ENCODE data around the gene CDSN.
A peak's percentile ranks its signal among the peaks of the same experiment; 100 is the strongest.

The CDSN gene

GRCh38 chr6:31131595-31131994, 11.3 kb upstream of the CDSN start:
- H3K27ac ChIP-seq (ENCODE audit: low read depth, low read length): no peak overlapping the region
- H3K27me3 ChIP-seq (ENCODE audit: control insufficient read depth in 5 of 5, insufficient read depth in 4 of 5, low read length in 5 of 5): no peaks in the 10 kb centered on the region
- H3K9ac ChIP-seq (ENCODE audit: low read length in 5 of 5): no peak overlapping the region
- no peaks in the 10 kb centered on the region for H3K36me3 ChIP-seq (ENCODE audit: control insufficient read depth in 5 of 5, insufficient read depth in 5 of 5, low read length in 5 of 5)
- H3K4me3 ChIP-seq (ENCODE audit: low read depth in 1 of 5, low read length in 5 of 5): no peak overlapping the region
- H3K9me3 ChIP-seq (ENCODE audit: control insufficient read depth in 5 of 5, low read length in 5 of 5): no peaks in the 10 kb centered on the region
- H3K4me1 ChIP-seq (ENCODE audit: control insufficient read depth in 5 of 5, insufficient read depth in 5 of 5, low read length in 5 of 5): peaks cover 0 to 5% (median 0%) of the 10 kb centered on the region in 5 donors

GRCh38 chr6:31130751-31131150, 10.5 kb upstream of the CDSN start:
- H3K4me1 ChIP-seq (ENCODE audit: control insufficient read depth in 5 of 5, insufficient read depth in 5 of 5, low read length in 5 of 5): peaks cover 0 to 14% (median 0%) of the 10 kb centered on the region in 5 donors
- H3K9me3 ChIP-seq (ENCODE audit: control insufficient read depth in 5 of 5, low read length in 5 of 5): no peaks in the 10 kb centered on the region
- H3K36me3 ChIP-seq (ENCODE audit: control insufficient read depth in 5 of 5, insufficient read depth in 5 of 5, low read length in 5 of 5): no peaks in the 10 kb centered on the region
- H3K4me3 ChIP-seq (ENCODE audit: low read depth in 1 of 5, low read length in 5 of 5): no peak overlapping the region
- no peaks in the 10 kb centered on the region for H3K27me3 ChIP-seq (ENCODE audit: control insufficient read depth in 5 of 5, insufficient read depth in 4 of 5, low read length in 5 of 5)
- H3K27ac ChIP-seq (ENCODE audit: low read depth, low read length): no peak overlapping the region
- H3K9ac ChIP-seq (ENCODE audit: low read length in 5 of 5): no peak overlapping the region

- H3K27ac ChIP-seq (ENCODE audit: low read depth, low read length): no peak overlapping the region
- H3K9ac ChIP-seq (ENCODE audit: low read length in 5 of 5): no peak overlapping the region
- H3K4me1 ChIP-seq (ENCODE audit: control insufficient read depth in 5 of 5, insufficient read depth in 5 of 5, low read length in 5 of 5): peaks cover 0 to 28% (median 7%) of the 10 kb centered on the region in 5 donors
- no peaks in the 10 kb centered on the region for H3K27me3 ChIP-seq (ENCODE audit: control insufficient read depth in 5 of 5, insufficient read depth in 4 of 5, low read length in 5 of 5)
- no peaks in the 10 kb centered on the region for H3K36me3 ChIP-seq (ENCODE audit: control insufficient read depth in 5 of 5, insufficient read depth in 5 of 5, low read length in 5 of 5)
- H3K4me3 ChIP-seq (ENCODE audit: low read depth in 1 of 5, low read length in 5 of 5): no peak overlapping the region
- no peaks in the 10 kb centered on the region for H3K9me3 ChIP-seq (ENCODE audit: control insufficient read depth in 5 of 5, low read length in 5 of 5)
These were observed 8.9 kb upstream of the CDSN start for GRCh38 chr6:31129130-31129529.

GRCh38 chr6:31128093-31128676, 7.9 kb upstream of the CDSN start:
- peaks cover 0 to 35% (median 8%) of the 10 kb centered on the region in 5 donors for H3K4me1 ChIP-seq (ENCODE audit: control insufficient read depth in 5 of 5, insufficient read depth in 5 of 5, low read length in 5 of 5)
- no peak overlapping the region for H3K4me3 ChIP-seq (ENCODE audit: low read depth in 1 of 5, low read length in 5 of 5)
- no peak overlapping the region for H3K9ac ChIP-seq (ENCODE audit: low read length in 5 of 5)
- H3K27ac ChIP-seq (ENCODE audit: low read depth, low read length): no peak overlapping the region
- H3K36me3 ChIP-seq (ENCODE audit: control insufficient read depth in 5 of 5, insufficient read depth in 5 of 5, low read length in 5 of 5): no peaks in the 10 kb centered on the region
- H3K27me3 ChIP-seq (ENCODE audit: control insufficient read depth in 5 of 5, insufficient read depth in 4 of 5, low read length in 5 of 5): no peaks in the 10 kb centered on the region
- H3K9me3 ChIP-seq (ENCODE audit: control insufficient read depth in 5 of 5, low read length in 5 of 5): no peaks in the 10 kb centered on the region

- Histone ChIP-seq H3K4me3 (ENCODE audit: low read depth in 1 of 5, low read length in 5 of 5) (no peak overlapping the region), H3K36me3 (ENCODE audit: control insufficient read depth in 5 of 5, insufficient read depth in 5 of 5, low read length in 5 of 5) (no peaks in the 10 kb centered on the region), H3K27ac (ENCODE audit: low read depth, low read length) (no peak overlapping the region), H3K9me3 (ENCODE audit: control insufficient read depth in 5 of 5, low read length in 5 of 5) (no peaks in the 10 kb centered on the region), H3K27me3 (ENCODE audit: control insufficient read depth in 5 of 5, insufficient read depth in 4 of 5, low read length in 5 of 5) (no peaks in the 10 kb centered on the region), H3K9ac (ENCODE audit: low read length in 5 of 5) (no peak overlapping the region), H3K4me1 (ENCODE audit: control insufficient read depth in 5 of 5, insufficient read depth in 5 of 5, low read length in 5 of 5) (peaks cover 0 to 45% (median 14%) of the 10 kb centered on the region in 5 donors)
These were observed 6.3 kb upstream of the CDSN start for GRCh38 chr6:31126396-31127175.

- H3K36me3 ChIP-seq (ENCODE audit: control insufficient read depth in 5 of 5, insufficient read depth in 5 of 5, low read length in 5 of 5): no peaks in the 10 kb centered on the region
- no peaks in the 10 kb centered on the region for H3K9me3 ChIP-seq (ENCODE audit: control insufficient read depth in 5 of 5, low read length in 5 of 5)
- H3K4me3 ChIP-seq (ENCODE audit: low read depth in 1 of 5, low read length in 5 of 5): no peak overlapping the region
- H3K27me3 ChIP-seq (ENCODE audit: control insufficient read depth in 5 of 5, insufficient read depth in 4 of 5, low read length in 5 of 5): no peaks in the 10 kb centered on the region
- peaks cover 0 to 45% (median 14%) of the 10 kb centered on the region in 5 donors for H3K4me1 ChIP-seq (ENCODE audit: control insufficient read depth in 5 of 5, insufficient read depth in 5 of 5, low read length in 5 of 5)
- H3K9ac ChIP-seq (ENCODE audit: low read length in 5 of 5): no peak overlapping the region
- H3K27ac ChIP-seq (ENCODE audit: low read depth, low read length): no peak overlapping the region
These were observed 5.5 kb upstream of the CDSN start for GRCh38 chr6:31125586-31126363.

GRCh38 chr6:31125162-31125561, 4.9 kb upstream of the CDSN start:
- Histone ChIP-seq H3K4me3 (ENCODE audit: low read depth in 1 of 5, low read length in 5 of 5) (no peak overlapping the region), H3K9me3 (ENCODE audit: control insufficient read depth in 5 of 5, low read length in 5 of 5) (no peaks in the 10 kb centered on the region), H3K27ac (ENCODE audit: low read depth, low read length) (no peak overlapping the region), H3K4me1 (ENCODE audit: control insufficient read depth in 5 of 5, insufficient read depth in 5 of 5, low read length in 5 of 5) (peaks cover 0 to 45% (median 14%) of the 10 kb centered on the region in 5 donors), H3K36me3 (ENCODE audit: control insufficient read depth in 5 of 5, insufficient read depth in 5 of 5, low read length in 5 of 5) (no peaks in the 10 kb centered on the region), H3K27me3 (ENCODE audit: control insufficient read depth in 5 of 5, insufficient read depth in 4 of 5, low read length in 5 of 5) (no peaks in the 10 kb centered on the region), H3K9ac (ENCODE audit: low read length in 5 of 5) (no peak overlapping the region)

GRCh38 chr6:31122791-31123706, 2.8 kb upstream of the CDSN start:
- Histone ChIP-seq H3K9me3 (ENCODE audit: control insufficient read depth in 5 of 5, low read length in 5 of 5) (no peaks in the 10 kb centered on the region), H3K4me1 (ENCODE audit: control insufficient read depth in 5 of 5, insufficient read depth in 5 of 5, low read length in 5 of 5) (peaks cover 0 to 50% (median 14%) of the 10 kb centered on the region in 5 donors), H3K36me3 (ENCODE audit: control insufficient read depth in 5 of 5, insufficient read depth in 5 of 5, low read length in 5 of 5) (no peaks in the 10 kb centered on the region), H3K4me3 (ENCODE audit: low read depth in 1 of 5, low read length in 5 of 5) (peak overlapping the region in 1 of 5 donors; percentile 17), H3K9ac (ENCODE audit: low read length in 5 of 5) (peak overlapping the region in 1 of 5 donors; percentile 38), H3K27me3 (ENCODE audit: control insufficient read depth in 5 of 5, insufficient read depth in 4 of 5, low read length in 5 of 5) (peaks cover 0 to 3% (median 0%) of the 10 kb centered on the region in 5 donors), H3K27ac (ENCODE audit: low read depth, low read length) (peak overlapping the region; percentile 41)

- peaks cover 0 to 7% (median under 1%) of the 10 kb centered on the region in 5 donors for H3K27me3 ChIP-seq (ENCODE audit: control insufficient read depth in 5 of 5, insufficient read depth in 4 of 5, low read length in 5 of 5)
- no peak overlapping the region for H3K27ac ChIP-seq (ENCODE audit: low read depth, low read length)
- H3K4me1 ChIP-seq (ENCODE audit: control insufficient read depth in 5 of 5, insufficient read depth in 5 of 5, low read length in 5 of 5): peaks cover 4 to 58% (median 28%) of the 10 kb centered on the region in 5 donors
- peak overlapping the region in 1 of 5 donors; percentile 11 for H3K9ac ChIP-seq (ENCODE audit: low read length in 5 of 5)
- H3K9me3 ChIP-seq (ENCODE audit: control insufficient read depth in 5 of 5, low read length in 5 of 5): no peaks in the 10 kb centered on the region
- no peak overlapping the region for H3K4me3 ChIP-seq (ENCODE audit: low read depth in 1 of 5, low read length in 5 of 5)
- no peaks in the 10 kb centered on the region for H3K36me3 ChIP-seq (ENCODE audit: control insufficient read depth in 5 of 5, insufficient read depth in 5 of 5, low read length in 5 of 5)
These were observed 1.0 kb upstream of the CDSN start for GRCh38 chr6:31121131-31121790.

Data from subcutaneous abdominal adipose tissue (tissue), 5 donors.